T-helper 2 cell treated with Interferon-gamma antibody and Interleukin-4, amounts not matched to agents 100 ng/mL and 5 ng/mL, for 36 hours (primary cell): ENCODE data around the gene CHD6. TPM values are rescaled to one million over a fixed set of nuclear protein-coding genes. Genes with fewer than 3 reads are reported as not detected.

Experiments used
- intact Hi-C: fragments of 100-400 bp; cut with micrococcal nuclease; formaldehyde crosslinking; loops from one replicate; pipeline ENCODE4 v1.15.1; 2023
- total RNA-seq: library from RNA; stranded (reverse); gene quantifications from 2 replicates; pipeline ENCODE4 v1.2.3, GENCODE V29; 2022

CHD6 gene
- total RNA-seq, 1 donor from 2014 or later = 34.2 TPM

GRCh38 chr20:41433203-41433602 is 185.0 kb downstream of the CHD6 start:
- intact Hi-C loops = loop anchor here (10.0 kb wide), 1 partner anchor 278 kb away; no protein-coding TSS in a partner anchor

GRCh38 chr20:41432746-41433145 is 185.4 kb downstream of the CHD6 start:
- intact Hi-C loops = loop anchor here (10.0 kb wide), 1 partner anchor 278 kb away; no protein-coding TSS in a partner anchor

- intact Hi-C loops = no loop called here
Measured at GRCh38 chr20:41428285-41428684, 189.9 kb downstream of the CHD6 start.

GRCh38 chr20:41427833-41428232 is 190.3 kb downstream of the CHD6 start:
- intact Hi-C loops = no loop called here

- intact Hi-C loops = no loop called here
Measured at GRCh38 chr20:41426976-41427375, 191.2 kb downstream of the CHD6 start.

- intact Hi-C loops = no loop called here
Measured at GRCh38 chr20:41426086-41426830, 191.9 kb downstream of the CHD6 start.

- intact Hi-C loops = no loop called here
Measured at GRCh38 chr20:41425180-41425884, 192.8 kb downstream of the CHD6 start.

- intact Hi-C loops = no loop called here
Measured at GRCh38 chr20:41424546-41424945, 193.6 kb downstream of the CHD6 start.

GRCh38 chr20:41424011-41424410 is 194.2 kb downstream of the CHD6 start:
- intact Hi-C loops = no loop called here

- intact Hi-C loops = no loop called here
Measured at GRCh38 chr20:41422953-41423352, 195.2 kb downstream of the CHD6 start.

GRCh38 chr20:41418739-41419293 is 199.4 kb downstream of the CHD6 start:
- intact Hi-C loops = no loop called here

- intact Hi-C loops = no loop called here
Measured at GRCh38 chr20:41418031-41418430, 200.1 kb downstream of the CHD6 start.

GRCh38 chr20:41415191-41415590 is 203.0 kb downstream of the CHD6 start:
- intact Hi-C loops = no loop called here

GRCh38 chr20:41413169-41413568 is 205.0 kb downstream of the CHD6 start:
- intact Hi-C loops = no loop called here

GRCh38 chr20:41412324-41413120 is 205.7 kb downstream of the CHD6 start:
- intact Hi-C loops = no loop called here

GRCh38 chr20:41411391-41411847 is 206.8 kb downstream of the CHD6 start:
- intact Hi-C loops = no loop called here

GRCh38 chr20:41408986-41409385 is 209.2 kb downstream of the CHD6 start:
- intact Hi-C loops = no loop called here

GRCh38 chr20:41408156-41408794 is 209.9 kb downstream of the CHD6 start:
- intact Hi-C loops = no loop called here

GRCh38 chr20:41407607-41408006 is 210.6 kb downstream of the CHD6 start:
- intact Hi-C loops = no loop called here

GRCh38 chr20:41406896-41407444 is 211.2 kb downstream of the CHD6 start:
- intact Hi-C loops = no loop called here

- intact Hi-C loops = no loop called here
Measured at GRCh38 chr20:41406353-41406752, 211.8 kb downstream of the CHD6 start.
